GM21360 (cell line): Measurements from ENCODE around the gene SETD6.
"Not testable (repeated sequence)": the region's sequence is repeated elsewhere in the genome, so short reads cannot be mapped to it uniquely, and the experiment has no call there.

ENCODE experiments used
- ATAC-seq: cut with Tn5 transposase; IDR thresholded peaks from one replicate; pipeline ENCODE4 v1.9.1; 2021; ENCODE audit warnings: mild to moderate bottlenecking, moderate library complexity; ENCODE audit not compliant: unreplicated experiment

SETD6 gene

GRCh38 chr16:58515125-58515870, at the start of gene SETD6:
Gene SETD6, plus strand, starts transcription at chr16:58515517. Its CDS starts 21 bp downstream, at chr16:58515538.
- ATAC-seq: peak; percentile 62

GRCh38 chr16:58465817-58466216, 49.5 kb upstream of the SETD6 start:
- no peak for ATAC-seq

GRCh38 chr16:58466396-58466795, 48.9 kb upstream of the SETD6 start:
- no peak for ATAC-seq

DNA sequence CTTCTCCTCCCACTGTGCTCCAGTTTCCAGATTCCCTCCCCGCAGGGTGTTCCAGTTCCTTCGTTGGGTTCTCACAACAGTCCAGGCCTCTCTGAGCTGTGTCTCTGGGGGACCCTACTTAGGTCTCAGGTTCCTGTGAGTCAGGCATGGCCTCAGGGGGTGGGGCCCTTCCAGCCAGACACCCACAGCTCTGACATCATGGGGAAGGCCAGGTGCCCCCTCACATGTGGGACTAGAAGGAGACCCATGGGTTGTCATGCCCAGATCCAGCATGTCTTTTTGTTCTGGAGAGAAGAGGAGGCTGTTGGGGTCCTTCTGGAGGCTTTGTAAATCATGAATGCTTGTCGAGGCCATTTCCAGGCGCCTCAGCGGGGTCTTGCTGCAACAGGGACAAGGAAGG, 47.4 kb upstream of the SETD6 start:
- ATAC-seq: no peak

- ATAC-seq: no peak
Measured at GRCh38 chr16:58471209-58471975, 43.9 kb upstream of the SETD6 start.

DNA sequence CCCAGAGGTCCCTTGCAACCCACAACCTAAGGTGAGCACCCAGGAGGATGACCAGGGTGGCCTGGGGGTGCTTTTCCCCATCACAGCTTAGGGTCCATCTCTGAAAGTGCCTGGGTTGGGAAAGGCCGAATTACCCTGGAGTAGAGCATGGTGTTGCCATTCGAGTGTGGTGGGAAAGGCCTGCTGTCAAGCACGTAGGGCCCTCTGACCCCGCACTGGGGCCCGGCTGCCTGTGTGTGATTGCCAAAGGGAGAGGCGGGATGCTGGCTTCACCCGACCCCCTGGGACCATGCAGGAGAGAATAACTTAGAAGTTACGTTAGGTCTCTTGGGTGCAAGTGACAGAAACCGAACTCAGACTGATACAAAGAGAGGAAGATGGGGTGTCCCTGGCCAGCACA, 43.1 kb upstream of the SETD6 start:
- ATAC-seq: no peak

GRCh38 chr16:58472827-58473226, 42.5 kb upstream of the SETD6 start:
- no peak for ATAC-seq

DNA sequence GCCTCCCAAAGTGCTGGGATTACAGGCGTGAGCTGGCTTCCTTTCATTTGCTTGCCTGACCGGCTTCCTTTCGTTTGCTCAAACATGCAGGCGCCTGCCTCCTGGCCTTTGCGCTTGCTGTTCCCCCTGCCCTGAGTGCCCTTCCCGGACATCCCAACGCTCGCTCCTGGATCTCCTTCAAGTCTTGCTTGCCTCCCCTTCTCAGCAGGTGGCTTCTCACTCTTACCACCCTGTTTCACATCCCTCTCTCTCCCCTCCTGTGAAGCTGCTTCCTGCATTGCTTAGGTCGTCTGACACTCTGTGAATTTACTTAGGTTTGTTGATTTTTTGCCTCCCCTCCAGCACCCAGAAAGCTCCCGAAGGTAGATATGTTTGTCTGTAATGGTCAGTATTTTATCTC, 41.0 kb upstream of the SETD6 start:
- ATAC-seq: no peak

DNA sequence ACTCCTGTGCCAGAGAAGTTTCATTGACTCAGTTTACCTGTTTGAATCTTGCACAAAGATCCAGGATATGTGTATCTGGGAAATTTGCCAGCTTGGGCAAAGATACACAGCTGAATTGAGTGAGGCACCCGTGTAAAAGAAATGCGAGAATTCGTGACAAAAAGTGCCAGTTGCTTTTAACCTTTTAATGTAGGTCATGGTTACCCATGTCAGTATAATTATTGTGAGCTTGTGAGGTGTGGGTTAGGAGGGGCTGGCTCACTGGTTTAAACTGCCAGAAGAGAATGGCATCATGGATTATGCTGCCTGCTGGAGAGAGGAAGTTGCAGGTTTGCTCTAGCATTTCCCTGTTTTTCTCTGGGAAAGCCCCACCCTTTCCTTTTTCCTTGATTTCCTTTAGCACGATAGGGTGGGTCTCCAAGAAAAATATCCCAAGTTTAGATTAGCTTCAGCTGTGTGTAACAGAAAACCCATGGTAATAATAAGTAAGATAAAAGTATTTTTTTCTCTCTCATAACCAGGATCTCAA, 40.2 kb upstream of the SETD6 start:
- ATAC-seq: no peak

- ATAC-seq: no peak
Measured at GRCh38 chr16:58476791-58477190, 38.5 kb upstream of the SETD6 start.

DNA sequence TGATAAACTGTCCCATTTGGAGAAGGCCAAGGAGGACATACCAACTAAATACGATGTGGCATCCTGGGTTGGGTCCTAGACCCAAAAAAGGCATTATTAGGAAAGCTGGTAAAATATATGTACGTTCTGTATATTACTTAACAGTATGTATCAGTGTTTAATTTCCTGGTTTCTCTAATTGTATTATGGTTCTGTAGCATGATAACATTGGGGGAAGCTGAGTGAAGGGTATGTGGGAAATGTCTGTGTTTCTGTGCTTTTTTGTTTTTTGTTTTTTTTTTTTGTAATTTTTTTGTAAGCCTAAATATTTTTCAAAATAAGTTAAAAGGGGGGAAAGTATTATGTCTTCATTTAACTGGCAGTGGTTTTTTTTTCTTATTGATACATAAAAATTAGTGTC, 36.9 kb upstream of the SETD6 start:
- no peak for ATAC-seq

DNA sequence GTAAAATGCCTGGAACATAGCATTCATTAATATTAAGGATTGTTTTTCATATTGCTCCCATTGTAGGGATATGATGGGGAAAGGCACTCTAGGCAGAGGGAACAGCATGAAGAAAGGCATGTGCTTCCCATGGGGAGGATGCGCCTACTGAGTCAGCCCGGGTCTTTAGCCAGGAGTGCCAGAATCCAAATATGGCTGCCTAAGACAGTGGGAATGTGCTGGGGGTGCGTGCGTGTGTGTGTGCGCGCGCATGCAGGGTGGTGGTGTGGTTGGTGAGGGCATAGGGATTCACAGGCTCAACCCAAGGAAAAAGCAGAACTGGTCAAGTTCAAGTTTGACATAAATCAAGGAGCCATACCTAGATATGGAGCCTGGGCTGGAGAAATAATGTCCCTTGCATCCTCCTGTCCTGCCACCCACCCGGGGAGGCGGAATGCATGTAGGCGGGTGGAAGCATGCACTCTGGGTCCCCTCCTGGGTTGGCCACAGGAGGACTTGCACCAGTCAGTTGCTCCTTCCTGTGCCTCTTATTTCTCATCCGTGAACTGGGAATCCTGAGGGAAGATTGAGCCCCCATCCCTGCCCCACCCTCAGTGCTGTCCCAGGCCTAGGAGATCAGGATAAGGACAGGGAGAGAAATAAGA, 34.0 kb upstream of the SETD6 start:
- no peak for ATAC-seq

DNA sequence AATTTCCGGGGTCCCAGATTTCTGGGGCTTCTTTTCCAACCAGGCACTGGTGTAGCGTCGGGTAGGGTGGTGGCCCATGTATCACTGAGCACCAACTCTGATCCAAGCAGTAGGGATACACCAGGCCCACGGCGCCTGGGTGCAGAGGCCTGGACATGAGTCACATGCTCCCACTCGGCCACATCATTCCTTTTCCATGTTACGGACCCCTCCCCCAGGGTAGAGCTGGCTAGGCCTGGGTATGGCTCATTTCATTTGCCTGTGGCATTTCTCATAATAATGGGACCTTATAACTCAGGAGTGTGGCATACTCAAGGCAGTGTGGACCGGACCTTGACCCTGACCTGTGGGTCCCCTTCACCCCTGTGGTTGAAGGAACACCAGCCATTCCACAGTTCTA, 33.4 kb upstream of the SETD6 start:
- no peak for ATAC-seq

- ATAC-seq: no peak
Measured at GRCh38 chr16:58485184-58485887, 30.0 kb upstream of the SETD6 start.

DNA sequence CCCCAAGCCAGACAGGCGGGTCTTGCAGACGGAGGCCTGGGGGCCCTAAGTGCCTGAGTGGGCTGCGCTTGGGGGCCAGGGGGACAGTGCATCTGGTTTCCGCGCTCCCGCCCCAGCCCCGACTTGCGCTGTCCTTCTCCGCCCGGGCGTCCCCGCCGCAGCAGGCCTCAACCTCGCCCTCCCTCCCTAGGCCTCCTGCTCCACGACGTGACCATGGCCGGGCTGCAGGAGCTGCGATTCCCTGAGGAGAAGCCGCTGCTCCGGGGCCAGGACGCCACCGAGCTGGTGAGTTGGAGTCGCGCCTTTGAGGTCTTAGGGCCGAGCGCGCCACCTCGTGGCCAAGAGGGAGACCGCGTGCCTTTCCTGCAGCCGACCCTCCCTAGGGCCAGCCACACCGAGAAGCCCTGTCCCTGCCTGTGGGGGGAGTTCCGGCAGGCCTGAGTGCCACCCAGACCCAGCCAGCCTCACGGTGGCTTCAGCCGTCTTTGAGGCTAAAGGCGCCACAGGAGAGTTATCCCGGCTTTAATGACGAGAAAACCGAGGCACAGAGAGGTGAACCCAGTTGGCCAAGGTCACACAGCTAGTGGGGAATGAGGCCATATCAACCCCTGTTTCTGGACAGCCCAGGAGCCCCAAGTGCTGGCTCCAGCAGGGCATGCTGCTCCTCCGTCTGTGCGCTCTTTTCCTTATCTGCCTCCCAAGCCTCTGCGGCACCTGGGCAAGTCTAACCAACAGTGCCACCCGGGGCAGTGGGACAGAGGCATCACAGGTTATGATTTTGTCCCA, 27.6 kb upstream of the SETD6 start:
- peak; percentile 66 for ATAC-seq

DNA sequence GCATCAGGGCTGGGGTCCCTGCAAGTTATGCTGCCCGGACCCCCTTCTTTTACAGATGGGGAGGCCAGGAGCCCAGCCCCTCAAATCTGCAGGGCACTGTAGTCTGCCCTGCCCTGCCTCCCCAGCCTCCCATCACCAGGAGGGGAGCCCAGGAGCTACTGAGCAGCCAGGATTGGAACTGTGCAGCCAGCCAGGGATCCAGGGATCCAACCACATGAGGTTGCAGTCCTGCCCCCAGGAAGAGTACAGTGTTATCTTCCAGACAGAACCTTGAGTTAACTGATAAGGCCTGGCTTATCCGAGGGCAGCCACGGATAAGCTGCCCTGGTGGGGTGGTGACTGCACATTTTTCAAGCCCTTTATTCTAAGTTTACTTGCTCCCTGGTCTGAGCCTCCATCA, 26.8 kb upstream of the SETD6 start:
- ATAC-seq: no peak

DNA sequence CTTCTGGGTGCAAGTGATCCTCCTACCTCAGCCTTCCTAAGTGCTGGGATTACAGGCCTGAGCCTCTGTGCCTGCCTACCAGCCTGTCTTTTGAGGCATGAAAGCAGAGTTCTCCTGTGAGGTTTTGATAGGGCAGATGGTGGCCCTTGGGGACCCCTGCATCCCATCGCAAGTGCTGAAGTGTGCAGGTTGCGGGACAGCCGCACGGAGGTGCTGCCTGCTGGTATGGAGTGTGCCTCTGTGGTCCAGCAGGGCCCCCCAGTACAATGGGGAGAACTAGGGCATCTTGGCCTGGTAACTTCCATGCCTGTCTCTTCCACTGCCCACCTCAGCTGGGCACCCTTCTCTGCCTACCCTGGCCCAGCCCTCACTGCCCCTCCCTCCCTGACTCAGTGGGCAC, 25.3 kb upstream of the SETD6 start:
- no peak for ATAC-seq

DNA sequence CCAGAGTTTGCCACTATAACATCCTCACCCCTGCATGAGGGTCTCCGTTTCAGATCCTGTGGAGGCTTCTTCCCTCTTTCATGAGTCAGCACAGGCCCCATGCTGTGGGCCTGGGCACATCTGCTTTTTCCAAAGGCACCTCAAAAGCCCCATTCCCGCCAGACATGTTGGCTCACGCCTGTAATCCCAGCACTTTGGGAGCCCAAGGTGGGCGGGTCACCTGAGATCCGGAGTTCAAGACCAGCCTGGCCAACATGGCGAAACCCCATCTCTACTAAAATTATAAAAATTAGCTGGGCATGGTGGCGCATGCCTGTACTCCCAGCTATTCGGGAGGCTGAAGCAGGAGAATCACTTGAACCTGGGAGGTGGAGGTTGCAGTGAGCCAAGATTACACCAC, 24.8 kb upstream of the SETD6 start:
- ATAC-seq: not testable (repeated sequence)

DNA sequence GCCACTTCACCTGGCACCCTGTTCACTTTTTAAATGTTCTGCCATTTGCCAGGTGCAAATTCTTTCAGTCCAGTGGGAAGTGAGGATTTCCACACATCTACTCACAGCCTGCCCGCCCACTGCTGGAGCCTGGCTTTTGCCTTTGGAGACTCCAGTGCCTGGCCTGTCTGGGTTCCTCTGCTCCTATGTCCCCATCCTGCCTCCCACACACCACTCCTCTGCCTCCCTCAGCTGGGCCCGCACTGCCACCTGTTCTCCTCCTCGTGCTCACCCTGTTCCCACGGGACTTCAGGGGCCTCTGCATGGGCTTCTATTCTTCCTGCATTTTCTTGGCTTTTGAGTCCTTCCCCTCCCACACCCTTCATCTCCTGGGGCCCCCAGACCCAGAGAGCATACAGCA, 23.3 kb upstream of the SETD6 start:
- ATAC-seq: no peak

GRCh38 chr16:58492735-58493134, 22.6 kb upstream of the SETD6 start:
- no peak for ATAC-seq
